Kidney (tissue), 14 donors: ENCODE measurements around the gene UNC119. TPM values are rescaled to one million over a fixed set of nuclear protein-coding genes. Genes with fewer than 3 reads are reported as not detected.
"Not testable (repeated sequence)": the region's sequence is repeated elsewhere in the genome, so short reads cannot be mapped to it uniquely, and the experiment has no call there.

Experiments
- DNase-seq, 5 donors: peaks; one replicate each; pipeline ENCODE4 v3.0.0-alpha.2; 2013 to 2020
- FAIRE-seq: peaks from 2 replicates; lab custom pipeline; 2012; peaks lifted over from hg19 to GRCh38; lab: Jason Lieb, UNC
- H3K27ac ChIP-seq, 2 donors: one replicate each; pipeline ENCODE4 v1.7.0; 2013; ENCODE audit warnings: low read depth in 2 of 2, low read length in 2 of 2, inconsistent platforms in 1 of 2
- H3K27me3 ChIP-seq: one replicate; pipeline ENCODE4 v1.7.1; 2013; ENCODE audit warnings: low read length, inconsistent platforms; ENCODE audit not compliant: control insufficient read depth, insufficient read depth
- H3K36me3 ChIP-seq, 3 donors: one replicate each; pipeline versions ENCODE4 v1.7.0 to v1.7.1; 2013; ENCODE audit warnings: low read length in 3 of 3, control low read depth in 1 of 3, inconsistent platforms in 1 of 3; ENCODE audit not compliant: insufficient read depth in 3 of 3, control insufficient read depth in 2 of 3
- H3K4me1 ChIP-seq, 3 donors: one replicate each; pipeline versions ENCODE4 v1.7.0 to v1.7.1; 2013; ENCODE audit warnings: low read length in 3 of 3, inconsistent platforms in 1 of 3, low read depth in 1 of 3; ENCODE audit not compliant: control insufficient read depth in 2 of 3, insufficient read depth in 2 of 3
- H3K4me3 ChIP-seq, 3 donors: one replicate each; pipeline versions ENCODE4 v1.7.0 to v1.8.1; 2013; ENCODE audit warnings: low read length in 3 of 3, control low read depth in 1 of 3, inconsistent platforms in 1 of 3
- H3K9ac ChIP-seq, 3 donors: one replicate each; pipeline versions ENCODE4 v1.7.0 to v1.7.1; 2013; ENCODE audit warnings: low read length in 3 of 3, control low read depth in 1 of 3, inconsistent platforms in 1 of 3
- H3K9me3 ChIP-seq, 3 donors: one replicate each; pipeline versions ENCODE4 v1.7.0 to v1.7.1; 2013; ENCODE audit warnings: low read length in 3 of 3, control low read depth in 1 of 3, inconsistent platforms in 1 of 3; ENCODE audit not compliant: control insufficient read depth in 2 of 3, insufficient read depth in 1 of 3
- intact Hi-C: fragments of 100-400 bp; cut with DNase I; formaldehyde crosslinking; loops from one replicate; pipeline ENCODE4 v1.11.1; 2022
- polyA plus RNA-seq: library from polyadenylated mRNA; stranded (reverse); fragments of 350-450 nt; fragmentation: Illumina TruSeq; extraction: RNeasy Lipid Tissue Mini Kit (QIAGEN cat#74804); gene quantifications from one replicate; pipeline ENCODE4 v1.2.3, GENCODE V29; 2014; ENCODE audit warnings: low read depth, low replicate concordance; ENCODE audit not compliant: insufficient read depth
- total RNA-seq: library from RNA; stranded (reverse); fragmentation: NEBNext Ultra II Directional; extraction: Animal tissue kit (Norgen Biotek cat#: 25700); gene quantifications from one replicate; pipeline ENCODE4 v1.2.1, GENCODE V29; 2021
- TF ChIP-seq, protein P1 (sequence below): IDR thresholded peaks from 3 replicates; pipeline ENCODE4 v1.5.1; 2012; ENCODE audit warnings: mild to moderate bottlenecking, moderate library complexity, borderline replicate concordance; ENCODE audit not compliant: insufficient read depth; ENCODE audit errors: extremely low read depth
- donor health status: control.
- donor health status: control.
- donor health status: control.
- donor health status: control.
- donor health status: control.
- donor health status: DM: yes; HTN: yes; CAD: no.
- donor health status: Normal renal cell carcinoma (clear cell type).

UNC119 gene
- total and polyA plus RNA-seq, 2 donors from 2014 or later, result 19.0 to 60.7 TPM

DNA sequence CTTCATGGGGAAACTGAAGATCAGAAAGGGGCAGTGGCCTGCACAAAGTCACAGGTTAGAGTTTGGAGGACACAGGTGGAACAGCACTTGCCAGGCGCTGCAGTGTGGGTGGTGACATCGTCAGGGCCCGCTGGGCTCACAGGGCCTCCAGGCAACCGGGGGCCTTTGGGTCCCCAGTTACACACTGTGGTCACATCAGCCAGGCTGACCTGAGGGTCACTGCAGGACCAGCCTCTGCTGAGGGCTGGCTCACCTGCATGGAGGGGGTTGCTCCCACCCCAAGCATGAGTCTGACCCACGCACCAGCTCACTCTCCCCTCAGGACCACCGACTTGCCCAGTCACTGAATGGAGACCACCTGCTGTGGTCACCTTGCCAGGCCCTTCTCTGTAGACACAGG is 29.2 kb downstream of the UNC119 start:
- intact Hi-C loops, result no loop called here
- peaks cover 0 to 11% (median 3%) of the 10 kb centered on the region in 3 donors for H3K4me1 ChIP-seq
- FAIRE-seq (no peak), DNase-seq (no peak)
- no peaks in the 10 kb centered on the region for H3K27me3 ChIP-seq
- no peak overlapping the region for H3K9ac ChIP-seq
- H3K36me3 ChIP-seq, result no peaks in the 10 kb centered on the region
- H3K27ac ChIP-seq, result no peak overlapping the region
- no peak overlapping the region for H3K4me3 ChIP-seq
- no peaks in the 10 kb centered on the region for H3K9me3 ChIP-seq
- TF ChIP-seq, protein P1, sequence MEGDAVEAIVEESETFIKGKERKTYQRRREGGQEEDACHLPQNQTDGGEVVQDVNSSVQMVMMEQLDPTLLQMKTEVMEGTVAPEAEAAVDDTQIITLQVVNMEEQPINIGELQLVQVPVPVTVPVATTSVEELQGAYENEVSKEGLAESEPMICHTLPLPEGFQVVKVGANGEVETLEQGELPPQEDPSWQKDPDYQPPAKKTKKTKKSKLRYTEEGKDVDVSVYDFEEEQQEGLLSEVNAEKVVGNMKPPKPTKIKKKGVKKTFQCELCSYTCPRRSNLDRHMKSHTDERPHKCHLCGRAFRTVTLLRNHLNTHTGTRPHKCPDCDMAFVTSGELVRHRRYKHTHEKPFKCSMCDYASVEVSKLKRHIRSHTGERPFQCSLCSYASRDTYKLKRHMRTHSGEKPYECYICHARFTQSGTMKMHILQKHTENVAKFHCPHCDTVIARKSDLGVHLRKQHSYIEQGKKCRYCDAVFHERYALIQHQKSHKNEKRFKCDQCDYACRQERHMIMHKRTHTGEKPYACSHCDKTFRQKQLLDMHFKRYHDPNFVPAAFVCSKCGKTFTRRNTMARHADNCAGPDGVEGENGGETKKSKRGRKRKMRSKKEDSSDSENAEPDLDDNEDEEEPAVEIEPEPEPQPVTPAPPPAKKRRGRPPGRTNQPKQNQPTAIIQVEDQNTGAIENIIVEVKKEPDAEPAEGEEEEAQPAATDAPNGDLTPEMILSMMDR, result no peak

- intact Hi-C loops, H3K9me3 ChIP-seq, H3K27ac ChIP-seq, DNase-seq, H3K9ac ChIP-seq, H3K27me3 ChIP-seq, FAIRE-seq, H3K4me3 ChIP-seq, H3K36me3 ChIP-seq: not testable (repeated sequence)
- peaks cover 0 to 11% (median 3%) of the 10 kb centered on the region in 3 donors for H3K4me1 ChIP-seq
Observed at GRCh38 chr17:28522281-28522680, 30.1 kb downstream of the UNC119 start.

GRCh38 chr17:28521311-28522085 is 30.9 kb downstream of the UNC119 start:
- Histone ChIP-seq H3K4me1 (peaks cover 0 to 11% (median 3%) of the 10 kb centered on the region in 3 donors), H3K36me3 (no peaks in the 10 kb centered on the region), H3K9ac (no peak overlapping the region), H3K27me3 (no peaks in the 10 kb centered on the region), H3K27ac (no peak overlapping the region), H3K9me3 (no peaks in the 10 kb centered on the region), H3K4me3 (no peak overlapping the region)
- TF ChIP-seq, protein P1, result no peak
- FAIRE-seq (no peak), DNase-seq (peak; percentile 79 to 94 (median 93))
- intact Hi-C loops, result no loop called here

DNA sequence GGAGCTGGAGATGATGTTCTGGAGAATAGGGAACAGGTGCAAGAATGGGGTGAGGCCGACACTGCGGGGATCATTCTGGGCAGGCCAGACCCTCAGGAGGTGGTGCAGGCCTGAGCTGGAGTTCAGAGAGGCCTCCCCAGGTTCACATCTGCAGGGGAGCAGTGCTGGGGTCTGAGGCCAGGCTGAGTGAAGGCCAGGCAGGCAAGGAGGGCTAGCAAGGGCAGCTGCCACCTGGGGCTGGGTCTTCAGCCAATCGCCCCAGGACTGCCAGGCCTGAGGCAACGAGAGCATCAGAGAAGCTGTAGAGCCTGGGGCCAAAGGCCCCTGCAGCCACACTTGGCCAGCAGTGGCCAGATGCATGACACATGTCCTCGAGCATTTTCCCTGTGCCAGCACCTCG is 31.7 kb downstream of the UNC119 start:
- Histone ChIP-seq H3K27ac (no peak overlapping the region), H3K36me3 (no peaks in the 10 kb centered on the region), H3K9me3 (no peaks in the 10 kb centered on the region), H3K27me3 (no peaks in the 10 kb centered on the region), H3K4me3 (no peak overlapping the region), H3K4me1 (peaks cover 0 to 6% (median 3%) of the 10 kb centered on the region in 3 donors), H3K9ac (no peak overlapping the region)
- TF ChIP-seq, protein P1, result no peak
- DNase-seq, result no peak
- no peak for FAIRE-seq
- intact Hi-C loops, result no loop called here
